ENCODE data around the gene OR7A10. TPM values are rescaled to one million over a fixed set of nuclear protein-coding genes. Genes with fewer than 3 reads are reported as not detected.

Gene OR7A10
- total RNA-seq = not detected in 2 replicates

DNA sequence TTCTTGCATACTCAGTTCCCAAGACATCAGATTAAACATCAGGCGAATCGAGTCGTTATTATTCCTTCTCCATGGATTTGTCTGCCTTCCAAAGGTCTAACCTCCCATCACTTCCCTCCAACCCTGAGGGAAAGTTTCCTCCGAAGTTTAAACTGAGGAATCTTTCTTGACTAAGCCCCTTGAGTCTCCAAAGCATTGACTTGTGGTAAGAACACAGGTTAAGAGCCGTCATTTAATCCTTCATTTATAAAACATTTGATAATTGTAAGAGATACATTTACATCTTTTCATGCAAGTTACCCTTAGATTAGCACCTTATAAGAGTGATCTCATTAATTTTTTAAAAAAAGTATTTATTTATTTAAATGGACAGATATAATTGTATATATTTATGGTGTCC is at the start of gene OR7A10:
Gene OR7A10 (minus strand): TSS at position 101 of the 400 bp plus-strand sequence. CDS start 7,045 bp downstream, outside the sequence.

DNA sequence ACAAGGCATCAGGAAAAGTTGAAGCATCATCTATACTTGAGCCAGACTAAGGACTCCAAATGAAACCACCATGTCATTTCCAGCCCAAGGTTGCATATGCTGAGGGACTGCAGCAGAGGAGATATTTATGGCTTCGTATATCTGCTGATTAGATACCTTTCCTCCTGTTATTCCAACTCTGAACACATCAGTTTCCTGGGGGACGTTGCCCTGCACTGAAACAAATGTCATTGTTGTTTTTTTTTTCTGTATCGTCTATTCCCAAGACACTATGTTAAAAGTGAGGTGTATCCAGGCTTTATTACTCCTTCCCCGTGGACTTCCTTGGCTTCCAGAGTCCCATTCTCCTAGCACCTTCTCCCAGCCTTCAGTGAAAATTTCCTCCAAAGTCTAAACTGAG is 37.3 kb upstream of the OR7A10 start, which contains the start of gene OR7A17:
Gene OR7A17 (minus strand): TSS at position 101 of the 400 bp plus-strand sequence. CDS start 4,777 bp downstream, outside the sequence.

DNA sequence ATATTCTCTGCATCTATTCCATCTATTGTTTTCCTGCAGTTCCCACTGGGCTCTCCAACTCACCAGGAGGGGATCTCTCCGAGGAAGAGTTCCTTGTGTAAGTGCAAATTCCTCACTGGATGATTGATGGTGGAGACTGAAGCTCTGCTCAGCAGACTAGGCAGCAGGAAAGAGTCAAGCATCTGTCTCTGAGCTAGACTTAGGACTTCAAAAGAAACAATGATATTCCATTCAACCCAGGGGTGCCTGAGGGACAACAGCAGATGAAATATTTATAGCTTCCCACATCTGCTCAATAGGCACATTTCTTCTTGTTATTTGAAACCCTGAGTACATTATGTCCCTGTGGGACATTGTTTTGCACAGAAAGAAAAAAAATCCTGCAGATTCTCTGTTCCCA is 13.7 kb downstream of the OR7A10 start, which contains the start of the genes OR7A5 and OR7C1:
Gene OR7A5 (minus strand): TSS at position 175 of the 400 bp plus-strand sequence. CDS start 6,944 bp downstream, outside the sequence.
Gene OR7C1 (minus strand): TSS at position 175 of the 400 bp plus-strand sequence. CDS start 35,049 bp downstream, outside the sequence.

Other genes with a start within 250 kb of the OR7A10 start
- gene ADGRE3, start 174.1 kb downstream of the OR7A10 start, total RNA-seq = not detected in 2 replicates
- 16.2 and 22.7 TPM in 2 replicates for gene ZNF333, start 158.9 kb downstream of the OR7A10 start, total RNA-seq
- gene ADGRE2, start 70.4 kb downstream of the OR7A10 start, total RNA-seq = under 0.01 TPM in 2 replicates
- not detected in 2 replicates for gene OR7A5, start 13.7 kb downstream of the OR7A10 start, total RNA-seq
- gene OR7C1, start 13.7 kb downstream of the OR7A10 start, total RNA-seq = not detected in 2 replicates
- not detected in 2 replicates for gene OR7A17, start 37.2 kb upstream of the OR7A10 start, total RNA-seq
- not detected in 2 replicates for gene OR7C2, start 92.6 kb upstream of the OR7A10 start, total RNA-seq
- not detected in 2 replicates for gene SLC1A6, start 130.9 kb upstream of the OR7A10 start, total RNA-seq
- not detected in 2 replicates for gene CASP14, start 200.6 kb upstream of the OR7A10 start, total RNA-seq
- gene OR1I1, start 233.3 kb upstream of the OR7A10 start, total RNA-seq = not detected in 2 replicates

Data from smooth muscle cell of bladder (primary cell).